HepG2 (cell line): ENCODE measurements around the gene SLC25A11. TPM values are rescaled to one million over a fixed set of nuclear protein-coding genes. Genes with fewer than 3 reads are reported as not detected.

Source experiments
- ATAC-seq: fragments of 200-7000 bp; cut with Tn5 transposase; 3 replicates; pipeline ENCODE4 v1.9.1; 2020; ENCODE audit warnings: mild to moderate bottlenecking, moderate library complexity
- BruUV-seq: library from RNA; stranded (reverse); fragments of 400-500 nt; replicated peaks from 2 replicates; lab custom pipeline; 2021; lab: Mats Ljungman, UMichigan
- CTCF ChIA-PET: fragments of 300-600 bp; formaldehyde crosslinking; extraction: SDS; loops from one replicate; lab custom pipeline; 2021; ENCODE audit warnings: low total read pairs, inconsistent platforms, low intra/inter-chr PET ratio; lab: Yijun Ruan, JAX
- POLR2A ChIA-PET: fragments of 350-600 bp; sonication (Branson Sonifier 250); formaldehyde crosslinking; loops from one replicate; lab custom pipeline; 2020; ENCODE audit warnings: antibody characterized with exemption, inconsistent platforms; lab: Yijun Ruan, JAX
- DNase-seq: peaks from one replicate; pipeline ENCODE4 v3.0.0-alpha.2; 2015; ENCODE audit warnings: low spot score
- FAIRE-seq: peaks from 3 replicates; lab custom pipeline; 2011; peaks lifted over from hg19 to GRCh38; lab: Jason Lieb, UNC
- H2AFZ ChIP-seq: one replicate; pipeline ENCODE4 v1.6.1; 2011; ENCODE audit warnings: low read length, inconsistent platforms
- H3K27ac ChIP-seq: fragments of 300-600 bp; 3 replicates; pipeline ENCODE4 v1.8.0; 2011; ENCODE audit warnings: mixed run types, mild to moderate bottlenecking, mixed read lengths, low read length, inconsistent platforms; ENCODE audit not compliant: insufficient read depth; ENCODE audit errors: extremely low read length
- H3K27me3 ChIP-seq, 2 experiments: fragments of 200-600 bp in 1 of 2; 2 replicates in 1 of 2; 3 replicates in 1 of 2; pipeline versions ENCODE4 v1.6.0 to v1.8.0; 2011; ENCODE audit warnings: low read length in 2 of 2, mild to moderate bottlenecking in 2 of 2, moderate library complexity in 2 of 2, inconsistent platforms in 1 of 2; ENCODE audit not compliant: insufficient read depth in 2 of 2, control insufficient read depth in 1 of 2
- H3K36me3 ChIP-seq, 2 experiments: fragments of 200-600 bp in 1 of 2; replicated peaks in 1 of 2; 2 replicates in 1 of 2; 3 replicates in 1 of 2; pipeline versions ENCODE4 v1.5.1 to v1.8.0; 2011; ENCODE audit warnings: low read length in 2 of 2, inconsistent platforms in 1 of 2; ENCODE audit not compliant: insufficient read depth in 2 of 2, control insufficient read depth in 1 of 2
- H3K4me1 ChIP-seq: 2 replicates; pipeline ENCODE4 v1.5.1; 2012; ENCODE audit warnings: low read length, inconsistent platforms; ENCODE audit not compliant: insufficient read depth
- H3K4me2 ChIP-seq: 2 replicates; pipeline ENCODE4 v1.6.0; 2011; ENCODE audit warnings: low read depth, low read length, inconsistent platforms
- H3K4me3 ChIP-seq, 3 experiments: fragments of 200-600 bp in 1 of 3; sonication (generic), shearing (Covaris generic) in 1 of 3; replicated peaks in 1 of 3; 2 replicates each; pipeline ENCODE4 v1.5.1; 2011 to 2016; ENCODE audit warnings: low read length in 3 of 3, inconsistent platforms in 2 of 3, low read depth in 2 of 3, mild to moderate bottlenecking in 2 of 3, control low read depth in 1 of 3, mixed read lengths in 1 of 3; ENCODE audit not compliant: insufficient read depth in 1 of 3
- H3K79me2 ChIP-seq: one replicate; pipeline ENCODE4 v1.6.1; 2011; ENCODE audit warnings: low read length, inconsistent platforms; ENCODE audit not compliant: insufficient read depth
- H3K9ac ChIP-seq: 2 replicates; pipeline ENCODE4 v1.6.0; 2011; ENCODE audit warnings: mild to moderate bottlenecking, low read depth, low read length, inconsistent platforms; ENCODE audit not compliant: insufficient read depth
- H3K9me3 ChIP-seq: 2 replicates; pipeline ENCODE4 v1.5.1; 2012; ENCODE audit warnings: mild to moderate bottlenecking, low read length
- H4K20me1 ChIP-seq: 2 replicates; pipeline ENCODE4 v1.6.0; 2011; ENCODE audit warnings: inconsistent platforms, mild to moderate bottlenecking, low read length, moderate library complexity; ENCODE audit not compliant: insufficient read depth
- PBX2 ChIP-seq: IDR thresholded peaks from 2 replicates; pipeline ENCODE4 v1.6.1; 2016; ENCODE audit warnings: control low read depth
- PHF8 ChIP-seq: sonication (generic); formaldehyde crosslinking; IDR thresholded peaks from 2 replicates; pipeline ENCODE4 v1.5.0; 2020; ENCODE audit warnings: missing genetic modification reagents
- RCOR2 ChIP-seq: IDR thresholded peaks from 2 replicates; pipeline ENCODE4 v1.6.1; 2016; ENCODE audit warnings: missing biosample characterization, missing genetic modification reagents
- SIN3A ChIP-seq: IDR thresholded peaks from 2 replicates; pipeline ENCODE4 v1.6.1; 2011; ENCODE audit warnings: low read depth, mild to moderate bottlenecking, control low read depth, low read length, borderline replicate concordance
- SNAPC2 ChIP-seq: sonication (generic); formaldehyde crosslinking; IDR thresholded peaks from 2 replicates; pipeline ENCODE4 v1.8.1; 2022; ENCODE audit warnings: mild to moderate bottlenecking, missing genetic modification reagents
- ZBTB1 ChIP-seq: sonication (generic); formaldehyde crosslinking; IDR thresholded peaks from 2 replicates; pipeline ENCODE4 v1.4.0; 2020; ENCODE audit warnings: missing genetic modification reagents, borderline replicate concordance
- ZNF441 ChIP-seq: sonication (generic); formaldehyde crosslinking; IDR thresholded peaks from 2 replicates; pipeline ENCODE4 v1.7.0; 2021; ENCODE audit warnings: missing genetic modification reagents, borderline replicate concordance
- ZNF652 ChIP-seq: IDR thresholded peaks from 2 replicates; pipeline ENCODE4 v1.6.1; 2016; ENCODE audit warnings: low read depth, borderline replicate concordance
- WGBS: methylation state at CpG from one replicate; pipeline ENCODE4 v1.1.6; 2017; ENCODE audit warnings: low lambda C conversion rate; 5-methylcytosine and 5-hydroxymethylcytosine counted together
- in situ Hi-C: cut with HindIII; loops from 2 replicates; pipeline ENCODE4 v1.10.0; 2017; ENCODE audit warnings: low pct_unique_long_range_greater_than_20kb; ENCODE audit not compliant: extremely low pct_ligation_motif_present
- intact Hi-C: fragments of 100-400 bp; cut with micrococcal nuclease; formaldehyde crosslinking; loops from one replicate; pipeline ENCODE4 v1.10.0; 2022; ENCODE audit not compliant: unreplicated experiment
- polyA plus RNA-seq, 8 experiments: library from polyadenylated mRNA; depleted of rRNA in 3 of 8; stranded (reverse) in 7 of 8; unstranded in 1 of 8; fragments of >200 nt; fragmentation: Illumina TruSeq in 4 of 8; extraction: Trizol in 4 of 8; gene quantifications; 2 replicates each; pipeline versions ENCODE4 v1.2.1 to v1.2.3, GENCODE V29; 2011 to 2016; ENCODE audit warnings: low read depth in 4 of 8, missing spikeins in 1 of 8, mixed read lengths in 1 of 8; ENCODE audit not compliant: insufficient read depth in 1 of 8
- total RNA-seq, 5 experiments: library from RNA; depleted of rRNA; stranded (reverse); fragments of >200 nt; fragmentation: Illumina TruSeq; extraction: Trizol; gene quantifications; 2 replicates each; pipeline ENCODE4 v1.2.3, GENCODE V29; 2016; ENCODE audit warnings: low read depth in 1 of 5
- TF ChIP-seq, protein P1 (sequence below): sonication (generic); formaldehyde crosslinking; IDR thresholded peaks from 2 replicates; pipeline ENCODE4 v1.4.0; 2020; ENCODE audit warnings: missing genetic modification reagents

Gene SLC25A11
- total and polyA plus RNA-seq, 2 of the 13 experiments (the other 11 are each of a cell fraction or from before 2014, with no cell fraction given), result 35.4 to 47.2 TPM

DNA sequence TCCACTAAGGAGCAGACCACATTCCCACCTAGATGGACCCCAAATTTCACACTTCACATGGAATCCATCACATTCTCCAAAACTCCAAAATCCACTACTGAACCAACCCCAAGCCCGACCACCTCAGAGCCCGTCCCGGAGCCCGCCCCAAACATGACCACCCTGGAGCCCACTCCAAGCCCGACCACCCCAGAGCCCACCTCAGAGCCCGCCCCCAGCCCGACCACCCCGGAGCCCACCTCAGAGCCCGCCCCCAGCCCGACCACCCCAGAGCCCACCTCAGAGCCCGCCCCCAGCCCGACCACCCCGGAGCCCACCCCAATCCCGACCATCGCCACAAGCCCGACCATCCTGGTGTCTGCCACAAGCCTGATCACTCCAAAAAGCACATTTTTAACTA is 6.2 kb downstream of the SLC25A11 start (continued):
- TF ChIP-seq, protein P1, sequence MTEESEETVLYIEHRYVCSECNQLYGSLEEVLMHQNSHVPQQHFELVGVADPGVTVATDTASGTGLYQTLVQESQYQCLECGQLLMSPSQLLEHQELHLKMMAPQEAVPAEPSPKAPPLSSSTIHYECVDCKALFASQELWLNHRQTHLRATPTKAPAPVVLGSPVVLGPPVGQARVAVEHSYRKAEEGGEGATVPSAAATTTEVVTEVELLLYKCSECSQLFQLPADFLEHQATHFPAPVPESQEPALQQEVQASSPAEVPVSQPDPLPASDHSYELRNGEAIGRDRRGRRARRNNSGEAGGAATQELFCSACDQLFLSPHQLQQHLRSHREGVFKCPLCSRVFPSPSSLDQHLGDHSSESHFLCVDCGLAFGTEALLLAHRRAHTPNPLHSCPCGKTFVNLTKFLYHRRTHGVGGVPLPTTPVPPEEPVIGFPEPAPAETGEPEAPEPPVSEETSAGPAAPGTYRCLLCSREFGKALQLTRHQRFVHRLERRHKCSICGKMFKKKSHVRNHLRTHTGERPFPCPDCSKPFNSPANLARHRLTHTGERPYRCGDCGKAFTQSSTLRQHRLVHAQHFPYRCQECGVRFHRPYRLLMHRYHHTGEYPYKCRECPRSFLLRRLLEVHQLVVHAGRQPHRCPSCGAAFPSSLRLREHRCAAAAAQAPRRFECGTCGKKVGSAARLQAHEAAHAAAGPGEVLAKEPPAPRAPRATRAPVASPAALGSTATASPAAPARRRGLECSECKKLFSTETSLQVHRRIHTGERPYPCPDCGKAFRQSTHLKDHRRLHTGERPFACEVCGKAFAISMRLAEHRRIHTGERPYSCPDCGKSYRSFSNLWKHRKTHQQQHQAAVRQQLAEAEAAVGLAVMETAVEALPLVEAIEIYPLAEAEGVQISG, result no peak

DNA sequence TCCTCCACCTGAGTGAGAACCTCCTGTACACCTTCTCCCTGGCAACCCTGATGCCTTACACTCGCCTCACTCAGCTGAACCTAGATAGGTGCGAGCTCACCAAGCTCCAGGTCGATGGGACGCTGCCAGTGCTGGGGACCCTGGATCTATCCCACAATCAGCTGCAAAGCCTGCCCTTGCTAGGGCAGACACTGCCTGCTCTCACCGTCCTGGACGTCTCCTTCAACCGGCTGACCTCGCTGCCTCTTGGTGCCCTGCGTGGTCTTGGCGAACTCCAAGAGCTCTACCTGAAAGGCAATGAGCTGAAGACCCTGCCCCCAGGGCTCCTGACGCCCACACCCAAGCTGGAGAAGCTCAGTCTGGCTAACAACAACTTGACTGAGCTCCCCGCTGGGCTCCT is 7.1 kb downstream of the SLC25A11 start:
- ChIA-PET POLR2A (no interaction called here), CTCF (no interaction called here)
- Histone ChIP-seq H3K27me3 (no peaks in the 10 kb centered on the region), H3K9me3 (no peaks in the 10 kb centered on the region), H3K79me2 (no peaks in the 10 kb centered on the region), H3K4me2 (no peak overlapping the region), H3K4me1 (peaks cover 10% of the 10 kb centered on the region), H2AFZ (no peak overlapping the region), H3K36me3 (peaks cover 0 to 11% of the 10 kb centered on the region in 2 experiments; a peak in 2 of 5 replicates), H3K4me3 (no peak overlapping the region), H4K20me1 (no peaks in the 10 kb centered on the region), H3K9ac (no peak overlapping the region), H3K27ac (no peak overlapping the region)
- FAIRE-seq (no peak), DNase-seq (no peak), ATAC-seq (no peak)
- TF ChIP-seq PBX2 (no peak), ZBTB1 (CRISPR knock-in tag) (no peak), SNAPC2 (no peak), SIN3A (no peak), PHF8 (CRISPR knock-in tag) (no peak), ZNF652 (CRISPR knock-in tag) (no peak), ZNF441 (CRISPR knock-in tag) (no peak), RCOR2 (CRISPR knock-in tag) (no peak)
- in situ Hi-C loops, result no loop called here
- WGBS, result 96% methylated on average over 12 of the region's 12 CpGs
- BruUV-seq, result no TSS peak
- intact Hi-C loops, result no loop called here
